ENCODE results near the gene FMO3.

FMO3 gene

GRCh38 chr1:171127099-171127498 lies 36.4 kb downstream of the FMO3 start:
- Histone ChIP-seq H3K79me2 (ENCODE audit: insufficient read depth, low read depth) (no peaks in the 10 kb centered on the region), H3K4me1 (ENCODE audit: low read depth, poor library complexity, severe bottlenecking) (no peaks in the 10 kb centered on the region), H2AFZ (ENCODE audit: low read depth) (no peak overlapping the region), H3K4me3 (IDR thresholded peaks at IDR 0.05; ENCODE audit: insufficient read depth, low read depth, low read length) (no peak overlapping the region), H3K9ac (no peak overlapping the region), H3K4me2 (no peak overlapping the region), H3K36me3 (ENCODE audit: insufficient read depth) (no peaks in the 10 kb centered on the region), H3K27me3 (ENCODE audit: insufficient read depth, low read depth) (no peaks in the 10 kb centered on the region), H3K27ac (no peak overlapping the region), H4K20me1 (ENCODE audit: insufficient read depth) (no peaks in the 10 kb centered on the region)
- no peak for TF ChIP-seq CTCF (conservative IDR thresholded peaks at IDR 0.05; ENCODE audit: low read depth, low read length)

- Histone ChIP-seq H3K4me1 (ENCODE audit: low read depth, poor library complexity, severe bottlenecking) (no peaks in the 10 kb centered on the region), H3K4me2 (no peak overlapping the region), H3K27ac (no peak overlapping the region), H3K27me3 (ENCODE audit: insufficient read depth, low read depth) (no peaks in the 10 kb centered on the region), H3K4me3 (IDR thresholded peaks at IDR 0.05; ENCODE audit: insufficient read depth, low read depth, low read length) (no peak overlapping the region), H4K20me1 (ENCODE audit: insufficient read depth) (no peaks in the 10 kb centered on the region), H3K9ac (no peak overlapping the region), H3K79me2 (ENCODE audit: insufficient read depth, low read depth) (no peaks in the 10 kb centered on the region), H2AFZ (ENCODE audit: low read depth) (no peak overlapping the region), H3K36me3 (ENCODE audit: insufficient read depth) (no peaks in the 10 kb centered on the region)
- TF ChIP-seq CTCF (conservative IDR thresholded peaks at IDR 0.05; ENCODE audit: low read depth, low read length), result no peak
These were observed 36.8 kb downstream of the FMO3 start for GRCh38 chr1:171127501-171127900.

GRCh38 chr1:171128463-171128862 lies 37.8 kb downstream of the FMO3 start:
- no peak overlapping the region for H3K4me3 ChIP-seq (IDR thresholded peaks at IDR 0.05; ENCODE audit: insufficient read depth, low read depth, low read length)
- H3K27ac ChIP-seq, result no peak overlapping the region
- no peak overlapping the region for H2AFZ ChIP-seq (ENCODE audit: low read depth)
- TF ChIP-seq CTCF (conservative IDR thresholded peaks at IDR 0.05; ENCODE audit: low read depth, low read length), result no peak
- H4K20me1 ChIP-seq (ENCODE audit: insufficient read depth), result no peaks in the 10 kb centered on the region
- no peaks in the 10 kb centered on the region for H3K27me3 ChIP-seq (ENCODE audit: insufficient read depth, low read depth)
- H3K9ac ChIP-seq, result no peak overlapping the region
- H3K4me1 ChIP-seq (ENCODE audit: low read depth, poor library complexity, severe bottlenecking), result no peaks in the 10 kb centered on the region
- H3K79me2 ChIP-seq (ENCODE audit: insufficient read depth, low read depth), result no peaks in the 10 kb centered on the region
- H3K36me3 ChIP-seq (ENCODE audit: insufficient read depth), result no peaks in the 10 kb centered on the region
- no peak overlapping the region for H3K4me2 ChIP-seq

GRCh38 chr1:171134204-171134923 lies 43.7 kb downstream of the FMO3 start:
- Histone ChIP-seq H3K27me3 (ENCODE audit: insufficient read depth, low read depth) (no peaks in the 10 kb centered on the region), H3K4me3 (IDR thresholded peaks at IDR 0.05; ENCODE audit: insufficient read depth, low read depth, low read length) (no peak overlapping the region), H3K27ac (no peak overlapping the region), H3K4me1 (ENCODE audit: low read depth, poor library complexity, severe bottlenecking) (no peaks in the 10 kb centered on the region), H3K4me2 (no peak overlapping the region), H3K9ac (no peak overlapping the region), H2AFZ (ENCODE audit: low read depth) (no peak overlapping the region), H3K79me2 (ENCODE audit: insufficient read depth, low read depth) (no peaks in the 10 kb centered on the region), H3K36me3 (ENCODE audit: insufficient read depth) (no peaks in the 10 kb centered on the region), H4K20me1 (ENCODE audit: insufficient read depth) (no peaks in the 10 kb centered on the region)
- no peak for TF ChIP-seq CTCF (conservative IDR thresholded peaks at IDR 0.05; ENCODE audit: low read depth, low read length)
